Activated CD8-positive, alpha-beta T cell treated with anti-CD3 and anti-CD28 coated beads for 36 hours (primary cell): ENCODE measurements around the gene CMKLR1. TPM values are rescaled to one million over a fixed set of nuclear protein-coding genes. Genes with fewer than 3 reads are reported as not detected.

Experiments used
- ATAC-seq: fragments of 200-7000 bp; cut with Tn5 transposase; one replicate; pipeline ENCODE4 v1.10.0; 2021; ENCODE audit warnings: mild to moderate bottlenecking, moderate library complexity
- CTCF ChIA-PET: fragments of 350-600 bp; sonication (Branson Sonifier 250); formaldehyde crosslinking; loops from one replicate; lab custom pipeline; 2021; ENCODE audit warnings: antibody characterized with exemption; lab: Charles Lee
- POLR2A ChIA-PET: fragments of 350-600 bp; sonication (Branson Sonifier 250); formaldehyde crosslinking; loops from one replicate; lab custom pipeline; 2021; ENCODE audit warnings: antibody characterized with exemption; lab: Charles Lee
- DNase-seq: peaks from one replicate; pipeline ENCODE4 v3.0.0-alpha.2; 2020
- H3K27ac Mint-ChIP-seq: one replicate; pipeline ENCODE4 v1.8.0; 2021; ENCODE audit warnings: mild to moderate bottlenecking, mixed read lengths
- H3K27me3 Mint-ChIP-seq: one replicate; pipeline ENCODE4 v1.8.0; 2021; ENCODE audit warnings: mixed read lengths
- H3K36me3 Mint-ChIP-seq: one replicate; pipeline ENCODE4 v1.8.0; 2021; ENCODE audit warnings: low read depth, mixed read lengths
- H3K4me1 Mint-ChIP-seq: one replicate; pipeline ENCODE4 v1.8.0; 2021; ENCODE audit warnings: low read depth, mixed read lengths
- H3K4me3 Mint-ChIP-seq: one replicate; pipeline ENCODE4 v1.8.0; 2021; ENCODE audit warnings: mild to moderate bottlenecking, moderate library complexity, mixed read lengths
- H3K9me3 Mint-ChIP-seq: one replicate; pipeline ENCODE4 v1.8.0; 2021; ENCODE audit warnings: mixed read lengths
- CTCF ChIP-seq: fragments of 200-600 bp; IDR thresholded peaks from one replicate; pipeline ENCODE4 v1.8.0; 2022; ENCODE audit warnings: antibody characterized with exemption, mild to moderate bottlenecking
- intact Hi-C: fragments of 100-400 bp; cut with micrococcal nuclease; formaldehyde crosslinking; loops from one replicate; pipeline ENCODE4 v1.10.0; 2022
- total RNA-seq, 2 experiments: library from RNA; stranded (reverse); gene quantifications; one replicate each; pipeline ENCODE4 v1.2.3, GENCODE V29; 2021

CMKLR1 gene
- total RNA-seq, 2 experiments from 2014 or later: not detected

DNA sequence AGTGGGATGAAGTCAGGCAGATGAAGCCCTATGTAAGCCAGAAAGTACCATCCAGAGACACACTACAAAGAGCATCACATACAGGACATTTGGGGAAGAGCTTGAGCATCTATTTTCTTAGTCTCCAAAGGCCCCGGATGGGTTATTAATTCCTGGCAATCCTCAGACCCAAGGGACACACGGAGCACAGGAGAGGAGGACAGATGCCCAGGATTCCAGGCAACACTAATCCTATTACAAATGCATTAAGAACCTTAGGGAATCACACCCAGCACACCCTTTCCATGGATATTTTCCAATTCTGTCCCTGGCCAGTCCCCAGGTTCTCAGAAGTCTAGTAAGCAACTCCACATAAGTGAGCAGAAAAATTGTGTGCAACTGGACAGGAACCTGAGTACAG is 65.9 kb downstream of the CMKLR1 start:
- DNase-seq (no peak), ATAC-seq (no peak)
- H3K27ac Mint-ChIP-seq: no peak overlapping the region
- TF ChIP-seq CTCF: no peak
- H3K27me3 Mint-ChIP-seq: no peaks in the 10 kb centered on the region
- intact Hi-C loops: no loop called here
- POLR2A ChIA-PET: no interaction called here
- no peaks in the 10 kb centered on the region for H3K4me1 Mint-ChIP-seq
- H3K9me3 Mint-ChIP-seq: peaks cover 3% of the 10 kb centered on the region
- H3K36me3 Mint-ChIP-seq: no peaks in the 10 kb centered on the region
- H3K4me3 Mint-ChIP-seq: no peak overlapping the region
- CTCF ChIA-PET: no interaction called here

DNA sequence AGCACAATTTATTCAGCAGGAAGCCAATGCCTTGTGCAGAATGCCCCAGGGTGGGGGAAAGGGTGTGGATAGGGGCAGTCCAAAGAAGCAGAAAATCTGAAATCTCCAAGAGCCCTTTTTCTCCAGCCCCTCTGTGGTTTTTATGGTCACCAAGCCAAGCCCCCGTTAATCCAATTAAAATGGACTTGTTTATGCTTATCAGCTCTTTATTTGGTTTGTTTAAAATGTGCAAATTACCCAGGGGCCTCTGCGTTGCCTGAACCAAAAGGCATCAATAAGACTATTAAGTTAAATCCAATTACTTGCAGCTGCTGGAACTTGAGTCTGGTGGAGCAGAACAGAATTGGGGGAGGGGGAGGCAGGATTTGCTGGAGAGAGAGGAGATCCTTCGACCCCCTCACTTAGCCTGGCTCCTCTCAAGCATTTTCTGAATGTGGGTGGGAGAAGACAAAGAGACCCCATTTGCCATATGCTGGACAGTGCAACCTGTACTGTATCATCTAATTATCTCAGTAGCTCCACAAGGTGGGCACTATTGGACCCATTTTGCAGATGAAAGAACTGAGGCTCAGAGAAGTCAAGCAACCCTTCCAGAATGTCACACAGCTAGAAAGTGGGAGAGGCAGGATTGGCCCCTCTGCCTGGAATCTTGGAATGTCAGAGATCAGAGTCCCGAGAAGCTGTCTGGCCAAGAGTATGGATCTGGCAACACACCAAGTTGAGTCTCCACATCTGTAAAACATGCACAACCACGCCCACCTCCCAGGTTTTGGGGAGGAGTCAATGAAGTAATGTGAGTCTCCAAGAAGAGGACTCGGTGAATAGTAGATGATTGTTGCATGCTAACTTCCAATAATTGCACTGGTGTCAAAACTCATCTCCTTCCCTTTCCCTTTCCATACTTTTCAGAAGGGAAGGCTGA is 66.9 kb downstream of the CMKLR1 start:
- H3K4me3 Mint-ChIP-seq: no peak overlapping the region
- ATAC-seq (no peak), DNase-seq (no peak)
- H3K36me3 Mint-ChIP-seq: no peaks in the 10 kb centered on the region
- intact Hi-C loops: no loop called here
- H3K27ac Mint-ChIP-seq: no peak overlapping the region
- peaks cover 3% of the 10 kb centered on the region for H3K9me3 Mint-ChIP-seq
- peaks cover 3% of the 10 kb centered on the region for H3K27me3 Mint-ChIP-seq
- no peaks in the 10 kb centered on the region for H3K4me1 Mint-ChIP-seq
- TF ChIP-seq CTCF: no peak
- ChIA-PET CTCF (no interaction called here), POLR2A (no interaction called here)

- POLR2A ChIA-PET: no interaction called here
- TF ChIP-seq CTCF: no peak
- Mint-ChIP-seq H3K27ac (no peak overlapping the region), H3K27me3 (peaks cover 3% of the 10 kb centered on the region), H3K4me1 (no peaks in the 10 kb centered on the region), H3K9me3 (peaks cover 3% of the 10 kb centered on the region), H3K4me3 (no peak overlapping the region), H3K36me3 (no peaks in the 10 kb centered on the region)
- CTCF ChIA-PET: no interaction called here
- ATAC-seq (no peak), DNase-seq (no peak)
- intact Hi-C loops: no loop called here
Measured at GRCh38 chr12:108270849-108271143, 68.3 kb downstream of the CMKLR1 start.

DNA sequence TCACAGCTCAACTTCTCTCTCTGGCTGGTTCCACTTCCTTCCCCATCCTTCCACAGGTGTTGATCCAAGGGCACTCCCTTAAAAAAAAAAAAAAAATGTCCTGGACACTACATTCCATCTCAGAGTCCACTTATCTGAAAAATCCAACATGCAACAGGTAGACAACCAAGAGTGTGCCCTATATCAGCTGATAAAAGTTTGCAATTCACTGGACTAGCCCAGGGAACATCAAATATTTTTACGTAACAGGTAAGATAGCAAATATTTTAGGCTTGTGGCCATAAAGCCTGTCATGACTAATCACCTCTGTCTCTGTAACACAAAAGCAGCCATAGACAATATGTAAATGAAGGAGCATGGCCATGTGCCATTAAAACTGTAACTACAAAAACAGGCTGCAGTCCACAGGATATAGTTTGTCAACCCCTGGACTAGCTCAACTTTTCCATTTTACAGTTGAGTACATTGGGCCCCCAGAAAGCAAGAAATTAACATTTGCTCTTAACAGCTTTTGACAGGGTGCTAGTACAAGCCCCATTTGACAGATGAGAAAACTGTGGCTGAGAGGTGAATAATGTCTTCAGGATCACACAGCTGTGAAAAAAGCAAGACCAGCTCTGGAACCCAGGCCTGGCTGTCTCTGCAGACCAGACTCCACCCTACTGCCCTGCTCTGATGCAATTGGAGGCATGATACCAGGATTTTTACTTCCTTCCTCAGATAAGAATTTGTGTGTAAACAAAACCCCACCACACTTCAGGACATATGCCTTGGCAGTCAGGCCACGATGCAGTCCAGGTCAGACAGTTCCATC is 68.9 kb downstream of the CMKLR1 start:
- peaks cover 3% of the 10 kb centered on the region for H3K27me3 Mint-ChIP-seq

More for the DNA sequence above, 68.9 kb downstream of the CMKLR1 start:
- intact Hi-C loops: no loop called here
- Mint-ChIP-seq H3K27ac (no peak overlapping the region), H3K36me3 (no peaks in the 10 kb centered on the region), H3K4me1 (no peaks in the 10 kb centered on the region), H3K9me3 (peaks cover 3% of the 10 kb centered on the region), H3K4me3 (no peak overlapping the region)
- ATAC-seq (no peak), DNase-seq (no peak)
- ChIA-PET POLR2A (no interaction called here), CTCF (no interaction called here)
- TF ChIP-seq CTCF: no peak
